Naive thymus-derived CD4-positive, alpha-beta T cell (primary cell): Measurements from ENCODE around the gene MAP4K3. TPM values are rescaled to one million over a fixed set of nuclear protein-coding genes. Genes with fewer than 3 reads are reported as not detected.
A peak's percentile ranks its signal among the peaks of the same experiment; 100 is the strongest.

Experiments used
- ATAC-seq: fragments of 150-1000 bp; cut with Tn5 transposase; 2 replicates; pipeline ENCODE4 v1.10.0; 2021; ENCODE audit warnings: mild to moderate bottlenecking, moderate library complexity
- CTCF ChIA-PET: fragments of 350-600 bp; sonication (Branson Sonifier 250); formaldehyde crosslinking; loops from one replicate; lab custom pipeline; 2021; ENCODE audit warnings: antibody characterized with exemption; lab: Charles Lee
- POLR2A ChIA-PET: fragments of 350-600 bp; sonication (Branson Sonifier 250); formaldehyde crosslinking; loops from one replicate; lab custom pipeline; 2021; ENCODE audit warnings: antibody characterized with exemption, inconsistent platforms; lab: Charles Lee
- DNase-seq, 9 donors: peaks; one replicate each; pipeline versions ENCODE4 v3.0.0 to v3.0.0-alpha.2; 2020 to 2022; ENCODE audit warnings: mixed read lengths in 1 of 9
- H3K27ac ChIP-seq: one replicate; pipeline ENCODE4 v1.7.0; 2013; ENCODE audit warnings: mild to moderate bottlenecking, low read depth, low read length, moderate library complexity
- H3K27me3 ChIP-seq, 2 donors: one replicate each; pipeline ENCODE4 v1.7.0; 2013; ENCODE audit warnings: low read length in 2 of 2, mild to moderate bottlenecking in 2 of 2, moderate library complexity in 2 of 2; ENCODE audit not compliant: control insufficient read depth in 2 of 2, insufficient read depth in 2 of 2
- H3K36me3 ChIP-seq, 3 experiments: 1 replicate in 2 of 3; 2 replicates in 1 of 3; pipeline ENCODE4 v1.7.0; 2013; ENCODE audit warnings: low read length in 3 of 3, mild to moderate bottlenecking in 3 of 3, moderate library complexity in 1 of 3; ENCODE audit not compliant: insufficient read depth in 3 of 3, control insufficient read depth in 2 of 3
- H3K4me1 ChIP-seq, 2 donors: one replicate each; pipeline ENCODE4 v1.7.0; 2013; ENCODE audit warnings: low read length in 2 of 2, mild to moderate bottlenecking in 2 of 2, moderate library complexity in 1 of 2; ENCODE audit not compliant: control insufficient read depth in 2 of 2, insufficient read depth in 2 of 2
- H3K4me3 ChIP-seq: 2 replicates; pipeline ENCODE4 v1.7.0; 2013; ENCODE audit warnings: mild to moderate bottlenecking, low read length
- H3K9me3 ChIP-seq, 3 experiments: 1 replicate in 2 of 3; 2 replicates in 1 of 3; pipeline ENCODE4 v1.7.0; 2013; ENCODE audit warnings: low read length in 3 of 3; ENCODE audit not compliant: control insufficient read depth in 2 of 3
- H3K27ac Mint-ChIP-seq, 9 donors: one replicate each; pipeline ENCODE4 v1.8.0; 2020 to 2022; ENCODE audit warnings: mixed read lengths in 9 of 9, mild to moderate bottlenecking in 8 of 9, moderate library complexity in 5 of 9, inconsistent platforms in 2 of 9
- H3K27me3 Mint-ChIP-seq, 5 donors: one replicate each; pipeline ENCODE4 v1.8.0; 2021 to 2022; ENCODE audit warnings: mixed read lengths in 5 of 5, mild to moderate bottlenecking in 1 of 5
- H3K36me3 Mint-ChIP-seq, 5 donors: one replicate each; pipeline ENCODE4 v1.8.0; 2020 to 2022; ENCODE audit warnings: mixed read lengths in 5 of 5, mild to moderate bottlenecking in 3 of 5, inconsistent platforms in 1 of 5
- H3K4me1 Mint-ChIP-seq, 7 donors: one replicate each; pipeline ENCODE4 v1.8.0; 2020 to 2022; ENCODE audit warnings: mixed read lengths in 7 of 7, mild to moderate bottlenecking in 3 of 7, inconsistent platforms in 1 of 7
- H3K4me3 Mint-ChIP-seq, 10 donors: one replicate each; pipeline ENCODE4 v1.8.0; 2020 to 2022; ENCODE audit warnings: mild to moderate bottlenecking in 10 of 10, mixed read lengths in 10 of 10, moderate library complexity in 6 of 10, inconsistent platforms in 2 of 10
- H3K9me3 Mint-ChIP-seq, 11 donors: one replicate each; pipeline ENCODE4 v1.8.0; 2020 to 2022; ENCODE audit warnings: mixed read lengths in 11 of 11, mild to moderate bottlenecking in 4 of 11, inconsistent platforms in 1 of 11, moderate library complexity in 1 of 11
- intact Hi-C, 2 donors: fragments of 100-400 bp; cut with micrococcal nuclease; formaldehyde crosslinking; loops; one replicate each; pipeline ENCODE4 v1.15.1; 2023
- polyA plus RNA-seq, 2 donors: library from polyadenylated mRNA; unstranded; fragments of 300-500 nt; fragmentation: Illumina TruSeq; gene quantifications; one replicate each; pipeline ENCODE4 v1.2.3, GENCODE V29; 2021
- total RNA-seq, 6 experiments: library from RNA in 5 of 6; stranded (reverse) in 5 of 6; gene quantifications; 1 replicate in 5 of 6; 2 replicates in 1 of 6; pipeline ENCODE4 v1.2.3 and lab custom pipeline; 2021 to 2026

The MAP4K3 gene
- total and polyA plus RNA-seq, 7 experiments from 2014 or later, result 2.9 to 32.2 (median 19.9) TPM

DNA sequence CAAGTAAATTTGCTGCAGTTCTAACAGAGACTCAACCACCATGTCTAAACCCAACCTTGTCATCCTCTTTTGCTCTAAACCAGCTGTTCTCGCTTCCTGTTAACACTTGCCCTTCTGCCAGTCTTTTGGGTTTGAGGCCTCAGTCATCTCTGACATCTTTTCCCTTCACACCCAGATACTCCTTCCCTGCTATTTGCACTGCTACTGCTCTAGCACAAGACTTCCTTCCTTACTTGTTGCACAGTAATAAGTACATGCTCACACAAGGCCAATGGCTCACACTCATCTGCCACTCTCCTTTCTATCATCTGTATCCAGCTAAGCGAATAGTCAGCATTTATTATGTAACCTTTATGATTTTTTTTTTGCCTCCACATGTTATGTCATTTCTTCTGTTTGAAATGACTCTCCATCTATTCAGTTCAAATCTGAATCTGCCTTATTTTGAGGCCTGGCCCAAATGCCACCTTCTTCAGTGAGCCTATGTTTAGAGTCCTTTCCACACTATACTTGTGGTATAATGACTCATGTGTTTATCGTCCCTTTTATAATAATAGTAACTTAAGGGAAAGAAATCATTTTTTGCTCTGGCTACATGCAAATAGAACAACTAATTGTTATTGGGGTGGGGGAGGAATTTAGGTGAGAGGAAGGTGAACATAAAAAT, 170.8 kb downstream of the MAP4K3 start:
- H3K27ac Mint-ChIP-seq, result peak overlapping the region in 8 of 9 donors; percentile 4 to 82 (median 66)
- H3K27me3 Mint-ChIP-seq, result no peaks in the 10 kb centered on the region
- H3K4me3 Mint-ChIP-seq, result peak overlapping the region in 4 of 10 donors; percentile 2 to 43 (median 14)
- ATAC-seq (peak; percentile 20), DNase-seq (peak in 3 of 9 donors; percentile 4 to 13 (median 7))
- Histone ChIP-seq H3K27me3 (no peaks in the 10 kb centered on the region), H3K36me3 (no peaks in the 10 kb centered on the region), H3K4me3 (no peak overlapping the region), H3K4me1 (peaks cover 17% of the 10 kb centered on the region in 2 donors), H3K27ac (no peak overlapping the region), H3K9me3 (no peaks in the 10 kb centered on the region)
- CTCF ChIA-PET, result no interaction called here
- POLR2A ChIA-PET, result interaction anchor here (1.2 kb wide), 1 partner anchor 15 kb away, joined by 4 read pairs; no protein-coding TSS in a partner anchor
- H3K4me1 Mint-ChIP-seq, result peaks cover 4 to 33% (median 22%) of the 10 kb centered on the region in 7 donors
- peaks cover 5 to 34% (median 17%) of the 10 kb centered on the region in 5 donors for H3K36me3 Mint-ChIP-seq
- no peaks in the 10 kb centered on the region for H3K9me3 Mint-ChIP-seq
- intact Hi-C loops, result no loop called here

DNA sequence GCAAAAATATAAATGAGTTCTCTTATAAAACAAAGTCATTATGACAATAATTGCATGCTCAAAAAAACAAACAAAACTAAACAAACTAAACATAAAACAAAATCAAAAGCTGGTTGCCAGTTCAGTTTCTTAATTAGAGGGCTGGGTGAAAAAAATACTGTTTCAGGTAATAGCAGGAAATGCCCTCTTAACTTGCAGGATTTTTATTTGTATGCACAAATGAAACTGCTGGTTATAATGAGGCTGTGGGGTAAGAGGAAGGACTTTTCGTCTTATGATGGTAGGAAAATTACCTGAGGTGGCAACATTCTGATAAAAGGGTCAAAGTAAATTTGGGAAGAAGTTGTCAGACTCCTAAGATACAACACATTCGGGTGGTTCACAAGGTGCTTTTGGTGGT, 171.8 kb downstream of the MAP4K3 start:
- Histone ChIP-seq H3K27ac (no peak overlapping the region), H3K9me3 (no peaks in the 10 kb centered on the region), H3K4me3 (no peak overlapping the region), H3K27me3 (no peaks in the 10 kb centered on the region), H3K36me3 (no peaks in the 10 kb centered on the region), H3K4me1 (peaks cover 17% of the 10 kb centered on the region in 2 donors)
- ChIA-PET CTCF (interaction anchor here (1.3 kb wide), 1 partner anchor 9 kb away, joined by 3 read pairs; no protein-coding TSS in a partner anchor), POLR2A (no interaction called here)
- peak overlapping the region in 2 of 10 donors; percentile 39 to 51 for H3K4me3 Mint-ChIP-seq
- H3K27me3 Mint-ChIP-seq, result no peaks in the 10 kb centered on the region
- peaks cover 5 to 37% (median 17%) of the 10 kb centered on the region in 5 donors for H3K36me3 Mint-ChIP-seq
- H3K9me3 Mint-ChIP-seq, result no peaks in the 10 kb centered on the region
- ATAC-seq (no peak), DNase-seq (no peak)
- H3K4me1 Mint-ChIP-seq, result peaks cover 4 to 33% (median 22%) of the 10 kb centered on the region in 7 donors
- intact Hi-C loops, result no loop called here
- peak overlapping the region in 7 of 9 donors; percentile 18 to 82 (median 62) for H3K27ac Mint-ChIP-seq

DNA sequence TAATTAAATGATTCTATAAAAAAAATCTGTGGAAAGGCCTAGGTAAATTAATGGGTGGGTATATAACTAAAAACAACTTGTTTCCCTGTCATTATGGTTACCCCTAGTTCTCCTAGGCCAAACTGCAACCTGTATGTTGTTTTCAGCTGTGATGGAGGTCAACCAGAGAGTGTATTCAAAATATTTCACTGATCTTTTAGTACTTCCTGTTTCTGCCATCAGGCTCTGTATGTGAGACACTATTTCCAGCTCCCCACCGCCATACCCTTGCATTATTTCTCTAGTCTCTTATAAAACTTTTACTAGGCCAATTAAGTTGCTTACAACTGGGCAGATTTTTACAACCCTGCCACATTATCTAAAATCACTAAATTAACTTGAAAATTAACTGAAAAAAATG, 172.4 kb downstream of the MAP4K3 start:
- H3K4me3 Mint-ChIP-seq, result peak overlapping the region in 1 of 10 donors; percentile 39
- peaks cover 4 to 33% (median 22%) of the 10 kb centered on the region in 7 donors for H3K4me1 Mint-ChIP-seq
- POLR2A ChIA-PET, result no interaction called here
- no peaks in the 10 kb centered on the region for H3K9me3 Mint-ChIP-seq
- no peaks in the 10 kb centered on the region for H3K36me3 ChIP-seq
- peaks cover 17% of the 10 kb centered on the region in 2 donors for H3K4me1 ChIP-seq
- H3K36me3 Mint-ChIP-seq, result peaks cover 5 to 36% (median 17%) of the 10 kb centered on the region in 5 donors
- CTCF ChIA-PET, result interaction anchor here (1.1 to 1.3 kb wide), 2 partner anchors 10 to 37 kb away, joined by 3 to 4 read pairs; no protein-coding TSS in a partner anchor
- peak overlapping the region in 8 of 9 donors; percentile 8 to 82 (median 58) for H3K27ac Mint-ChIP-seq
- no peak for DNase-seq
- H3K27me3 Mint-ChIP-seq, result no peaks in the 10 kb centered on the region
- no peak overlapping the region for H3K27ac ChIP-seq
- ATAC-seq, result no peak
- H3K4me3 ChIP-seq, result no peak overlapping the region
- H3K27me3 ChIP-seq, result no peaks in the 10 kb centered on the region
- intact Hi-C loops, result no loop called here
- no peaks in the 10 kb centered on the region for H3K9me3 ChIP-seq

DNA sequence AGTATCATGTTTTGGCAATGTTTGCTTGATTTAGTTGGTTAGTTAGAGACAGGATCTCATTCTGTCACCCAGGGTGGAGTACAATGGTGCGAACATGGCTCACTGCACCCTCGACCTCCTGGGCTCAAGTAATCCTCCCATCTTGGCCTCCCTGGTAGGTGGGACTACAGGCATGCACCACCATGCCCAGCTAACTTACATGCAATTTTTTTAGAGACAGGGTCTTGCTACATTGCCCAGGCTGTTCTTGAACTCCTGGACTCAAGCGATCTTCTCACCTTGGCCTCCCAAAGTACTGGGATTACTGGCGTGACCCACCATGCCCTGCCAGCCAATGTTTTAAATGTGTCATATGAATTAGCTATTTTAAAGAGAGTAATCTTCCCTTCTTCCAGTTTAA, 177.0 kb downstream of the MAP4K3 start:
- Histone ChIP-seq H3K9me3 (no peaks in the 10 kb centered on the region), H3K4me3 (no peak overlapping the region), H3K27ac (no peak overlapping the region), H3K36me3 (peaks cover 0 to 3% (median 0%) of the 10 kb centered on the region in 3 experiments), H3K27me3 (no peaks in the 10 kb centered on the region), H3K4me1 (peaks cover 5% of the 10 kb centered on the region in 2 donors)
- no peaks in the 10 kb centered on the region for H3K9me3 Mint-ChIP-seq
- peaks cover 0 to 17% (median 6%) of the 10 kb centered on the region in 7 donors for H3K4me1 Mint-ChIP-seq
- H3K27ac Mint-ChIP-seq, result no peak overlapping the region
- intact Hi-C loops, result no loop called here
- H3K27me3 Mint-ChIP-seq, result no peaks in the 10 kb centered on the region
- ATAC-seq (no peak), DNase-seq (no peak)
- POLR2A ChIA-PET, result no interaction called here
- H3K36me3 Mint-ChIP-seq, result peaks cover 0 to 42% (median 33%) of the 10 kb centered on the region in 5 donors
- CTCF ChIA-PET, result no interaction called here
- no peak overlapping the region for H3K4me3 Mint-ChIP-seq

DNA sequence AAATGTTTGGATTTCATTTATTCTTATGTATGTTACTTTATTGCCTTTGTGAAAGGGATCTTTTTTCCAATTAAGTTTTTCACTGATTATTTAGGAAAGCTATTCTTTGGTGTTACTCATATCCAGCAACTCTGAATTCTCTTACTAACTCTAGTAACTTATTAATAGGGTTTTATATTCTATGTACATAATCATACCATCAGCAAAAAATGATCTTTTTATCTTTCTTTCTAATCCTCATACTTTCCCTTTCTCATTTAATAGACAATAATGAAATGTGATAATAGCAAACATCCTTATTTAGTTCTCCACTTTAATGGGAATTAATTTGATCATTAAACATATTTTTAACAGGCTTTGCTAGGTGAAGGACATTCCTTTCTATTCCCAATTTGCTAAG, 181.0 kb downstream of the MAP4K3 start:
- peaks cover 0 to 5% (median 0%) of the 10 kb centered on the region in 11 donors for H3K9me3 Mint-ChIP-seq
- H3K27ac ChIP-seq, result no peak overlapping the region
- H3K27ac Mint-ChIP-seq, result no peak overlapping the region
- H3K36me3 ChIP-seq, result peaks cover 0 to 7% (median 0%) of the 10 kb centered on the region in 3 experiments
- H3K4me3 Mint-ChIP-seq, result no peak overlapping the region
- ATAC-seq (no peak), DNase-seq (no peak)
- CTCF ChIA-PET, result no interaction called here
- POLR2A ChIA-PET, result no interaction called here
- no peaks in the 10 kb centered on the region for H3K27me3 ChIP-seq
- intact Hi-C loops, result no loop called here
- no peaks in the 10 kb centered on the region for H3K27me3 Mint-ChIP-seq
- H3K4me3 ChIP-seq, result no peak overlapping the region
- no peaks in the 10 kb centered on the region for H3K4me1 ChIP-seq
- H3K4me1 Mint-ChIP-seq, result no peaks in the 10 kb centered on the region
- peaks cover 11 to 61% (median 49%) of the 10 kb centered on the region in 5 donors for H3K36me3 Mint-ChIP-seq
- no peaks in the 10 kb centered on the region for H3K9me3 ChIP-seq

DNA sequence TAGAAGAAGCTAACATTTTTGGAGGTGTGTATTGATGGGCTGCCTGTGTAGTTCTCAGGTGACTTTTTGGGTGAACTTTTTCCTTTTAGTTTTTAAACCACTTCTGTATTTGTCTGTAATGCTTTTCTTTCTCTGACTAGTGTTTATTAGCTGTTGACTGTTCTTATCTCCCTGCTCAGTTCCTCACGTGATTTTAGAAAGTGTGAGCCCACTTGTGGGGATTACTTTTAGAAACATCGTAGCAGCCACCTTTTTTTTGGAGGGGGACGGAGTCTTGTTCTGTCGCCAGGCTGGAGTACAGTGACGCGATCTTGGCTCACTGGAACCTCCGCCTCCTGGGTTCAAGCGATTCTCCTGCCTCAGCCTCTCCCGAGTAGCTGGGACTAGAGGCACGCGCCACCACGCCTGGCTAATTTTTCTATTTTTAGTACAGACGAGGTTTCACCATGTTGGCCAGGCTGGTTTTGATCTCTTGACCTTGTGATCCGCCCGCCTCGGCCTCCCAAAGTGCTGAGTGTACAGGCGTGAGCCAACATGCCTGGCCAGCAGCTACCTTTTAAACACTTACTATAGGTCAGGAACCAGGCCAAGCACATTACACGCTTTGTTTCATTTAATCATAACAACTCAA, 184.1 kb downstream of the MAP4K3 start:
- peak overlapping the region in 2 of 9 donors; percentile 15 to 21 for H3K27ac Mint-ChIP-seq
- peaks cover 11 to 52% (median 45%) of the 10 kb centered on the region in 5 donors for H3K36me3 Mint-ChIP-seq
- Histone ChIP-seq H3K9me3 (no peaks in the 10 kb centered on the region), H3K27me3 (no peaks in the 10 kb centered on the region), H3K4me3 (no peak overlapping the region), H3K27ac (no peak overlapping the region), H3K4me1 (no peaks in the 10 kb centered on the region), H3K36me3 (peaks cover 0 to 10% (median 0%) of the 10 kb centered on the region in 3 experiments)
- no peak overlapping the region for H3K4me3 Mint-ChIP-seq
- peaks cover 0 to 5% (median 0%) of the 10 kb centered on the region in 11 donors for H3K9me3 Mint-ChIP-seq
- peaks cover 0 to 7% (median 0%) of the 10 kb centered on the region in 7 donors for H3K4me1 Mint-ChIP-seq
- H3K27me3 Mint-ChIP-seq, result no peaks in the 10 kb centered on the region
- intact Hi-C loops, result no loop called here
- POLR2A ChIA-PET, result no interaction called here
- DNase-seq (no peak), ATAC-seq (no peak)
- CTCF ChIA-PET, result interaction anchor here (0.9 kb wide), 1 partner anchor 24 kb away, joined by 3 read pairs; no protein-coding TSS in a partner anchor
